ENCODE measurements around the gene CCL22. TPM values are rescaled to one million over a fixed set of nuclear protein-coding genes. Genes with fewer than 3 reads are reported as not detected.

Gene CCL22
- total RNA-seq, 1 experiment from 2014 or later = not detected

Other genes with a start within 250 kb of the CCL22 start
- 164 and 294 TPM in 2 replicates for gene PSME3IP1, start 172.7 kb upstream of the CCL22 start, total RNA-seq (2014; rRNA removed; shearing (Covaris generic); ENCODE audit: low replicate concordance)
- gene RSPRY1, start 172.5 kb upstream of the CCL22 start, total RNA-seq (2014; rRNA removed; shearing (Covaris generic); ENCODE audit: low replicate concordance) = 72.1 and 106 TPM in 2 replicates
- 352 and 467 TPM in 2 replicates for gene ARL2BP, start 113.5 kb upstream of the CCL22 start, total RNA-seq (2014; rRNA removed; shearing (Covaris generic); ENCODE audit: low replicate concordance)
- gene PLLP, start 74.1 kb upstream of the CCL22 start, total RNA-seq (2014; rRNA removed; shearing (Covaris generic); ENCODE audit: low replicate concordance) = not detected in 2 replicates
- gene CX3CL1, start 13.7 kb downstream of the CCL22 start, total RNA-seq (2014; rRNA removed; shearing (Covaris generic); ENCODE audit: low replicate concordance) = not detected in 2 replicates
- gene CCL17, start 46.0 kb downstream of the CCL22 start, total RNA-seq (2014; rRNA removed; shearing (Covaris generic); ENCODE audit: low replicate concordance) = not detected in 2 replicates
- 177 and 277 TPM in 2 replicates for gene CIAPIN1, start 88.6 kb downstream of the CCL22 start, total RNA-seq (2014; rRNA removed; shearing (Covaris generic); ENCODE audit: low replicate concordance)
- 133 and 193 TPM in 2 replicates for gene COQ9, start 88.7 kb downstream of the CCL22 start, total RNA-seq (2014; rRNA removed; shearing (Covaris generic); ENCODE audit: low replicate concordance)
- gene POLR2C, start 103.9 kb downstream of the CCL22 start, total RNA-seq (2014; rRNA removed; shearing (Covaris generic); ENCODE audit: low replicate concordance) = 482 TPM in 2 replicates
- 19.1 and 19.3 TPM in 2 replicates for gene DOK4, start 127.7 kb downstream of the CCL22 start, total RNA-seq (2014; rRNA removed; shearing (Covaris generic); ENCODE audit: low replicate concordance)
- 33.1 and 34.6 TPM in 2 replicates for gene CCDC102A, start 177.8 kb downstream of the CCL22 start, total RNA-seq (2014; rRNA removed; shearing (Covaris generic); ENCODE audit: low replicate concordance)
- not detected in 2 replicates for gene ADGRG5, start 183.9 kb downstream of the CCL22 start, total RNA-seq (2014; rRNA removed; shearing (Covaris generic); ENCODE audit: low replicate concordance)

Measured in MG63 (cell line).